Keratinocyte (primary cell): ENCODE measurements around the gene UBQLN4.

Experiments
- EZH2 ChIP-seq: IDR thresholded peaks from one replicate; pipeline ENCODE4 v1.6.1; 2012; ENCODE audit warnings: inconsistent platforms, mild to moderate bottlenecking, low read length, moderate library complexity
- TF ChIP-seq, protein P1 (sequence below), 3 experiments: IDR thresholded peaks in 1 of 3; conservative IDR thresholded peaks in 1 of 3; optimal IDR thresholded peaks in 1 of 3; 2 replicates in 2 of 3; 3 replicates in 1 of 3; pipeline versions ENCODE3 to v1.5.1; 2011; ENCODE audit warnings: low read length in 3 of 3, mild to moderate bottlenecking in 3 of 3, moderate library complexity in 2 of 3, control low read depth in 1 of 3, inconsistent platforms in 1 of 3; ENCODE audit not compliant: insufficient read depth in 2 of 3; ENCODE audit errors: extremely low read depth in 1 of 3

DNA sequence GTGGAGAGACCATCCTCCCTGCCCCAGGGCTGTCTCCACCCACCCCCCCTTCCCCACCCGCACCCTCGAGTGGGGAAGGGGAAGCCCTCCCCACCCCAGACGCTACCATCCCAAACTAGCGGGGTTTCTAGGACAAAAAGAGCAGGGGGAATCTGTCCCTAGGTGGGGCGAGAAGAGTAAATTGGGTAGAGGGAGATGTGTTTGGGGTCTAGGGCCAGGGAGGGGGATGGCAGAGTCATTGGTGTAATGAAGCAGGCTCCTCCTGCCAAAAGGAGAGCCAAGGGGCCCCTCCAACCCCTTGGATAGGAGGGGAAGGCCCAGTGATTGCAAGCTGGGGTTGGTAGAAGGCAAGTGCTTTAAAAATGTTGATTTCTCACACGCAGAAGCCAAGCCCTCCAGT, 18.7 kb upstream of the UBQLN4 start:
- TF ChIP-seq, protein P1, sequence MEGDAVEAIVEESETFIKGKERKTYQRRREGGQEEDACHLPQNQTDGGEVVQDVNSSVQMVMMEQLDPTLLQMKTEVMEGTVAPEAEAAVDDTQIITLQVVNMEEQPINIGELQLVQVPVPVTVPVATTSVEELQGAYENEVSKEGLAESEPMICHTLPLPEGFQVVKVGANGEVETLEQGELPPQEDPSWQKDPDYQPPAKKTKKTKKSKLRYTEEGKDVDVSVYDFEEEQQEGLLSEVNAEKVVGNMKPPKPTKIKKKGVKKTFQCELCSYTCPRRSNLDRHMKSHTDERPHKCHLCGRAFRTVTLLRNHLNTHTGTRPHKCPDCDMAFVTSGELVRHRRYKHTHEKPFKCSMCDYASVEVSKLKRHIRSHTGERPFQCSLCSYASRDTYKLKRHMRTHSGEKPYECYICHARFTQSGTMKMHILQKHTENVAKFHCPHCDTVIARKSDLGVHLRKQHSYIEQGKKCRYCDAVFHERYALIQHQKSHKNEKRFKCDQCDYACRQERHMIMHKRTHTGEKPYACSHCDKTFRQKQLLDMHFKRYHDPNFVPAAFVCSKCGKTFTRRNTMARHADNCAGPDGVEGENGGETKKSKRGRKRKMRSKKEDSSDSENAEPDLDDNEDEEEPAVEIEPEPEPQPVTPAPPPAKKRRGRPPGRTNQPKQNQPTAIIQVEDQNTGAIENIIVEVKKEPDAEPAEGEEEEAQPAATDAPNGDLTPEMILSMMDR (optimal IDR thresholded peaks at IDR 0.05 in 1 of 3, IDR thresholded peaks at IDR 0.05 in 1 of 3, conservative IDR thresholded peaks at IDR 0.05 in 1 of 3; ENCODE audit: extremely low read depth in 1 of 3, insufficient read depth in 2 of 3, low read length in 3 of 3) = no peak
- TF ChIP-seq EZH2 = no peak
